CD4-positive, alpha-beta T cell (primary cell): ENCODE data around the gene CD58. TPM values are rescaled to one million over a fixed set of nuclear protein-coding genes. Genes with fewer than 3 reads are reported as not detected.

Experiments
- ATAC-seq: fragments of 200-7000 bp; cut with Tn5 transposase; one replicate; pipeline ENCODE4 v1.10.0; 2022; ENCODE audit warnings: mild to moderate bottlenecking; ENCODE audit not compliant: poor library complexity
- CTCF ChIA-PET: fragments of 350-600 bp; sonication (Branson Sonifier 250); formaldehyde crosslinking; loops from one replicate; lab custom pipeline; 2021; ENCODE audit warnings: antibody characterized with exemption, inconsistent platforms; lab: Charles Lee
- POLR2A ChIA-PET: fragments of 350-600 bp; sonication (Branson Sonifier 250); formaldehyde crosslinking; loops from one replicate; lab custom pipeline; 2021; ENCODE audit warnings: antibody characterized with exemption, inconsistent platforms; lab: Charles Lee
- DNase-seq, 14 experiments: peaks; one replicate each; pipeline ENCODE4 v3.0.0-alpha.2; 2013 to 2020; ENCODE audit warnings: mixed read lengths in 2 of 14
- H3K27ac ChIP-seq, 2 donors: one replicate each; pipeline versions ENCODE4 v1.5.1 to v1.7.0; 2013; ENCODE audit warnings: low read length in 2 of 2, low read depth in 1 of 2, mild to moderate bottlenecking in 1 of 2
- H3K27me3 ChIP-seq, 2 experiments: 1 replicate in 1 of 2; 2 replicates in 1 of 2; pipeline versions ENCODE4 v1.6.1 to v1.7.0; 2013; ENCODE audit warnings: low read length in 2 of 2, control low read depth in 1 of 2, mild to moderate bottlenecking in 1 of 2, moderate library complexity in 1 of 2; ENCODE audit not compliant: insufficient read depth in 2 of 2, control insufficient read depth in 1 of 2
- H3K36me3 ChIP-seq: one replicate; pipeline ENCODE4 v1.6.1; 2013; ENCODE audit warnings: low read length, control low read depth; ENCODE audit not compliant: insufficient read depth
- H3K4me1 ChIP-seq: one replicate; pipeline ENCODE4 v1.6.1; 2013; ENCODE audit warnings: low read length, control low read depth; ENCODE audit not compliant: insufficient read depth
- H3K4me3 ChIP-seq: one replicate; pipeline ENCODE4 v1.5.1; 2013; ENCODE audit warnings: mild to moderate bottlenecking, low read length, moderate library complexity
- H3K9me3 ChIP-seq, 2 experiments: 1 replicate in 1 of 2; 2 replicates in 1 of 2; pipeline versions ENCODE4 v1.6.1 to v1.7.0; 2013; ENCODE audit warnings: low read length in 2 of 2, mild to moderate bottlenecking in 2 of 2, control low read depth in 1 of 2, moderate library complexity in 1 of 2; ENCODE audit not compliant: control insufficient read depth in 1 of 2, insufficient read depth in 1 of 2
- H3K27ac Mint-ChIP-seq: one replicate; pipeline ENCODE4 v1.8.0; 2020; ENCODE audit warnings: mixed read lengths
- H3K27me3 Mint-ChIP-seq: one replicate; pipeline ENCODE4 v1.8.0; 2021; ENCODE audit warnings: mixed read lengths
- H3K36me3 Mint-ChIP-seq: one replicate; pipeline ENCODE4 v1.8.0; 2021; ENCODE audit warnings: low read depth, mixed read lengths
- H3K4me1 Mint-ChIP-seq: one replicate; pipeline ENCODE4 v1.8.0; 2021; ENCODE audit warnings: low read depth, mixed read lengths
- H3K4me3 Mint-ChIP-seq: one replicate; pipeline ENCODE4 v1.8.0; 2020; ENCODE audit warnings: mild to moderate bottlenecking, mixed read lengths
- H3K9me3 Mint-ChIP-seq: one replicate; pipeline ENCODE4 v1.8.0; 2020; ENCODE audit warnings: mixed read lengths
- intact Hi-C, 2 experiments: fragments of 100-400 bp; cut with DNase I in 1 of 2; cut with micrococcal nuclease in 1 of 2; formaldehyde crosslinking; loops; one replicate each; pipeline versions ENCODE4 v1.15.1 to v1.9.0; 2023 to 2025; cut with DNase I, micrococcal nuclease
- total RNA-seq, 174 experiments: library from RNA in 2 of 174; stranded (reverse) in 2 of 174; gene quantifications; one replicate each; pipeline ENCODE4 v1.2.3 and lab custom pipeline; 2021 to 2026
- TF ChIP-seq, protein P1 (sequence below): fragments of 200-600 bp; IDR thresholded peaks from one replicate; pipeline ENCODE4 v1.8.0; 2022; ENCODE audit warnings: antibody characterized with exemption, mild to moderate bottlenecking

The CD58 gene
- total RNA-seq, 2 experiments from 2014 or later: 4.2 to 5.7 TPM

DNA sequence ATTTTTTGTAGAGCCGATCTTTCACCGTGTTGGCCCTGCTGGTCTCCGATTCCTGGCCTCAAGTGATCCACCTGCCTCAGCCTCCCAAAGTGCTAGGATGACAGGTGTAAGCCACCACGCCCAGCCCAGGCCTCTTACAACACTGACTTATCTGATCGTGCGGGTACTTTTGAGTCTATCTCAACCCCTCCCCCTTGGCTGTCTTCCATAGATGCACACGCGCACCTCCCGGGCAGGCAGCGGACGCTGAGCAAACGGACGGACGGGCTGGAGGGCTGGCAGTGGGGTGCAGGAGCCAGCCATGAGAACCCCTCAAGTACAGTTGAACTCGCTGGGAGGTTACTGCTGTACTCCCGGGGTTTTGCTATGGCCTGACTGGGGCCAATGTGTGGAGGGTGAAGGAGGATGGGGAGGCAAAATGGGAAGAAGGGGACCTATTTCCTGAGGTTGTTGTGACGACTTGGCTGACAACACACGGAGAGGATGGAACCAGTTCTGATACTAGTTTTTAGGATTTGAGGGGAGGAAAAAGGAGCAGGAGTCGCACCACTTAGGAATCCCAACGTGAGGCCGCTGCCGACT lies 959 bp downstream of the CD58 start:
- peak overlapping the region; percentile 96 for H3K4me3 ChIP-seq
- H3K27ac ChIP-seq: peak overlapping the region; percentile 61 to 72
- H3K36me3 ChIP-seq: peaks cover 4% of the 10 kb centered on the region
- ChIA-PET CTCF (interaction anchor here (1.1 to 2.9 kb wide), 6 partner anchors 9 to 431 kb away, joined by 3 to 18 read pairs (median 6); no protein-coding TSS in a partner anchor), POLR2A (interaction anchor here (1.1 to 2.0 kb wide), 5 partner anchors 10 to 168 kb away, joined by 3 to 8 read pairs (median 4); no protein-coding TSS in a partner anchor)
- peaks cover 36% of the 10 kb centered on the region for H3K4me1 ChIP-seq
- peak; percentile 38 for ATAC-seq
- peak overlapping the region; percentile 96 for H3K4me3 Mint-ChIP-seq
- peaks cover 43% of the 10 kb centered on the region for H3K4me1 Mint-ChIP-seq
- intact Hi-C loops: loop anchor here (2.0 to 10.0 kb wide), 8 partner anchors 63 to 795 kb away; partner anchors contain the start of gene MAN1A2 (in 1 of the 2)
- peaks cover 4% of the 10 kb centered on the region for H3K27me3 Mint-ChIP-seq
- TF ChIP-seq, protein P1, sequence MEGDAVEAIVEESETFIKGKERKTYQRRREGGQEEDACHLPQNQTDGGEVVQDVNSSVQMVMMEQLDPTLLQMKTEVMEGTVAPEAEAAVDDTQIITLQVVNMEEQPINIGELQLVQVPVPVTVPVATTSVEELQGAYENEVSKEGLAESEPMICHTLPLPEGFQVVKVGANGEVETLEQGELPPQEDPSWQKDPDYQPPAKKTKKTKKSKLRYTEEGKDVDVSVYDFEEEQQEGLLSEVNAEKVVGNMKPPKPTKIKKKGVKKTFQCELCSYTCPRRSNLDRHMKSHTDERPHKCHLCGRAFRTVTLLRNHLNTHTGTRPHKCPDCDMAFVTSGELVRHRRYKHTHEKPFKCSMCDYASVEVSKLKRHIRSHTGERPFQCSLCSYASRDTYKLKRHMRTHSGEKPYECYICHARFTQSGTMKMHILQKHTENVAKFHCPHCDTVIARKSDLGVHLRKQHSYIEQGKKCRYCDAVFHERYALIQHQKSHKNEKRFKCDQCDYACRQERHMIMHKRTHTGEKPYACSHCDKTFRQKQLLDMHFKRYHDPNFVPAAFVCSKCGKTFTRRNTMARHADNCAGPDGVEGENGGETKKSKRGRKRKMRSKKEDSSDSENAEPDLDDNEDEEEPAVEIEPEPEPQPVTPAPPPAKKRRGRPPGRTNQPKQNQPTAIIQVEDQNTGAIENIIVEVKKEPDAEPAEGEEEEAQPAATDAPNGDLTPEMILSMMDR: no peak
- peak; percentile 21 to 85 (median 46) for DNase-seq
- peak overlapping the region; percentile 91 for H3K27ac Mint-ChIP-seq
- H3K36me3 Mint-ChIP-seq: peaks cover 7% of the 10 kb centered on the region
- H3K9me3 Mint-ChIP-seq: no peaks in the 10 kb centered on the region
- no peaks in the 10 kb centered on the region for H3K27me3 ChIP-seq
- H3K9me3 ChIP-seq: no peaks in the 10 kb centered on the region

DNA sequence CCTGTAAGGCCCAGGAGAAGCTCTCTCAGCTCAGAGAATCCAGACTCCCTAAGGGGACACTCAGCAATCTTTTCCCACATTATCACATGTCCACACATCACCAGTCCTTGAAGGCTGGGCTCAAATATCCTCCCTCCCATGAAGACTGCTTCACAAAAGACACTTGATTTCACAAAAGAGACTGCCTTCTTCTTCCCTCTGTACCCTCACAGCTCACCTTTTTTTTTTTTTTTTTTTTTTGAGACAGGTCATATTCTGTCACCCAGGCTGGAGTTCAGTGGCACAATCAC lies 1.5 kb downstream of the CD58 start:
- DNase-seq (no peak), ATAC-seq (no peak)
- Histone ChIP-seq H3K9me3 (no peaks in the 10 kb centered on the region), H3K36me3 (peaks cover 4% of the 10 kb centered on the region), H3K4me1 (peaks cover 39% of the 10 kb centered on the region), H3K4me3 (peak overlapping the region; percentile 96), H3K27ac (peak overlapping the region in 1 of 2 donors; percentile 61), H3K27me3 (no peaks in the 10 kb centered on the region)
- ChIA-PET CTCF (interaction anchor here (1.6 to 2.9 kb wide), 4 partner anchors 12 to 431 kb away, joined by 4 to 18 read pairs (median 7); no protein-coding TSS in a partner anchor), POLR2A (interaction anchor here (1.1 to 2.0 kb wide), 5 partner anchors 10 to 169 kb away, joined by 3 to 8 read pairs (median 4); no protein-coding TSS in a partner anchor)
- TF ChIP-seq, protein P1: no peak
- no peaks in the 10 kb centered on the region for H3K27me3 Mint-ChIP-seq
- no peaks in the 10 kb centered on the region for H3K9me3 Mint-ChIP-seq
- peak overlapping the region; percentile 96 for H3K4me3 Mint-ChIP-seq
- H3K4me1 Mint-ChIP-seq: peaks cover 39% of the 10 kb centered on the region
- H3K36me3 Mint-ChIP-seq: peaks cover 8% of the 10 kb centered on the region
- intact Hi-C loops: no loop called here
- H3K27ac Mint-ChIP-seq: peak overlapping the region; percentile 91

DNA sequence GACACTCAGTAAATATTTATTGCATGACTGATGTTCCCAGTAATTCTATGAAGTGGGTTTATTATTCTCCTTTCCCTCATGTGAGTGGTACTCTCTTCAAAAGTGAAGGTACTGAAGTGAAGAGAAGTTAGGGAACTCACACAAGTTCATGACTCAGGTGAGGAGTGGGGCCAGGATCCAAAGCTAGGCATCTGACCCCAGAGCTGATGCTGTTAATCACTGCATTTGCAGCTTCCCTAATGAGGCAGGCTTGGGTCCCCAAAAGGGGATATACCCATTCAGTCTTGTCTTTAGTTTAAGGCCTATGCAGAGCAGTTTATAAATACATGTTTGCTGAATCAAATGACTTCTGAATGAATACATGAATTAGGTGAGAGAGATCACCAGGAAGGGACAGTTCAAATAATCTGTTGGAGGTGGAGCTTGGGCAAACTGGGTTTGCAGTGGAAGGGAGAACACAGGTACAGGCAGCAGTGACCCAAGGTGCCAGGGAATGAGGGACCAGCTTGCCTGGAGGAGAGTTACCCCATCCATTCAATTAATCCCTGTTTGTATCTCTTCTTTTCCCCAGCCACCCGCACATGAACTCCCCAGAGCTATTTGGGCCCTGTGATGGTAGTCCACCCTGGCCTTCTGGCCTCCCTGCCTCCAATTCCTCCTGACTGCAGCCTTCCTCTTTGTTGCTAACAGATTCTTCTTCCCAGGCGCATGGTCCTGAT lies 2.0 kb downstream of the CD58 start:
- no peaks in the 10 kb centered on the region for H3K9me3 Mint-ChIP-seq

More for the DNA sequence above, 2.0 kb downstream of the CD58 start:
- TF ChIP-seq, protein P1: no peak
- no peaks in the 10 kb centered on the region for H3K27me3 Mint-ChIP-seq
- H3K36me3 Mint-ChIP-seq: peaks cover 13% of the 10 kb centered on the region
- no peak overlapping the region for H3K27ac ChIP-seq
- peaks cover 4% of the 10 kb centered on the region for H3K36me3 ChIP-seq
- peaks cover 42% of the 10 kb centered on the region for H3K4me1 Mint-ChIP-seq
- peak overlapping the region; percentile 96 for H3K4me3 ChIP-seq
- peak overlapping the region; percentile 91 for H3K27ac Mint-ChIP-seq
- ChIA-PET CTCF (interaction anchor here (1.6 to 2.9 kb wide), 4 partner anchors 12 to 430 kb away, joined by 4 to 18 read pairs (median 7); no protein-coding TSS in a partner anchor), POLR2A (interaction anchor here (0.9 to 2.0 kb wide), 6 partner anchors 9 to 169 kb away, joined by 3 to 8 read pairs (median 4); no protein-coding TSS in a partner anchor)
- H3K4me1 ChIP-seq: peaks cover 39% of the 10 kb centered on the region
- DNase-seq (no peak), ATAC-seq (no peak)
- intact Hi-C loops: no loop called here
- H3K9me3 ChIP-seq: no peaks in the 10 kb centered on the region
- no peaks in the 10 kb centered on the region for H3K27me3 ChIP-seq
- peak overlapping the region; percentile 96 for H3K4me3 Mint-ChIP-seq
